Hepatocyte (in vitro differentiated cells): ENCODE measurements around the gene RNF224.

Experiments used
- CTCF ChIP-seq: fragments of 200-600 bp; sonication (generic); IDR thresholded peaks from 2 replicates; pipeline ENCODE4 v1.5.1; 2016; ENCODE audit warnings: antibody characterized with exemption, mild to moderate bottlenecking; ENCODE audit not compliant: poor library complexity
- EZH2 ChIP-seq: fragments of 200-600 bp; sonication (generic); IDR thresholded peaks from 2 replicates; pipeline ENCODE4 v1.6.1; 2016; ENCODE audit warnings: antibody characterized with exemption, mild to moderate bottlenecking, borderline replicate concordance
- EZH2phosphoT487 ChIP-seq: fragments of 200-600 bp; sonication (generic); IDR thresholded peaks from one replicate; pipeline ENCODE4 v1.6.1; 2018; ENCODE audit warnings: antibody characterized with exemption, mild to moderate bottlenecking, low read depth, moderate library complexity; ENCODE audit not compliant: unreplicated experiment, severe bottlenecking

DNA sequence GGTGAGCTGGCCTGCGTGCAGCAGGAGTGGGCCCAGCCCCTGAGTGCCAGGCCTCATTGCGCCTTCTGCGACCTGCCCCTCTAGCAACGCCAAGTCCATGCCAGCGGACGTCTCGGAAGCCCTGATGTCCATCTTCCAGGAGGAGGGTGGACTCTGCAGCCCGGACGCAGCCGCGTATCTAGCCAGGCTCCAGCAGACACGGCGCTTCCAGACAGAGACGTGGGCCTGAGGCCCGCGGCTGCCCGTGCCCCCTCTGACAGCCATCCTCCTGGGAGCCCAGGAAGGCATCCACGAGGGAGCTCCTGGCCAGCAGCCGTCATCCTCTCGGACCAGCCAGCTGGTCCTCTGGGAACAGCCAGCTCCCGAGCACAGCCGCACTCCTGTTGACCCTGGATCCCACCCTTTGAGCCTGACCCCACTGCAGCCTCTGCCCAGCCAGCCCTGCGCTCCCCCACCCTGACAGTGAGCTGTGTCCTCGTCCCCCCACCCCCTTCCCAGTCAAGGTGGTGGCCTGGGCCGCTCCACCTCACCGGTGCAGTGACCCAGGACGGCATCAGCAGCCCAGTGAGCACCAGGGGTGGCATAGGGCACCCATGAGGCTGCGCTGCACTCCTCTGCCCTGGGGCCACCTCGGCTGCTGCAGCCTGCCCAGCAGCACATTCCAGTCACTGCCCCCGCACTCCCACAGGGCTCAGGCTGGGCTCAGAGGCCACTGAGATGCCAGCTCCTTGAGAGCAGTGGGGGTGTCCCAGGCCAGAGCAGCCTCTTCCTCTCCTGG is 10.9 kb upstream of the RNF224 start:
- no peak for TF ChIP-seq CTCF
- no peak for TF ChIP-seq EZH2
- no peak for TF ChIP-seq EZH2phosphoT487
